Stimulated activated naive CD8-positive, alpha-beta T cell treated with anti-CD3 and anti-CD28 coated beads, Interleukin-15, Interleukin-2, amounts not matched to agents 100 ng/mL and 50 ng/mL, for 24 hours (primary cell): ENCODE data around the gene UXS1.

ENCODE experiments used
- H3K27ac Mint-ChIP-seq: one replicate; pipeline ENCODE4 v1.8.0; 2021; ENCODE audit warnings: mild to moderate bottlenecking, mixed read lengths
- H3K27me3 Mint-ChIP-seq: one replicate; pipeline ENCODE4 v1.8.0; 2021; ENCODE audit warnings: mixed read lengths
- H3K36me3 Mint-ChIP-seq: one replicate; pipeline ENCODE4 v1.8.0; 2021; ENCODE audit warnings: low read depth, mixed read lengths
- H3K4me1 Mint-ChIP-seq: one replicate; pipeline ENCODE4 v1.8.0; 2021; ENCODE audit warnings: low read depth, mixed read lengths
- H3K4me3 Mint-ChIP-seq: one replicate; pipeline ENCODE4 v1.8.0; 2021; ENCODE audit warnings: mild to moderate bottlenecking, mixed read lengths
- H3K9me3 Mint-ChIP-seq: one replicate; pipeline ENCODE4 v1.8.0; 2021; ENCODE audit warnings: mixed read lengths

Gene UXS1

DNA sequence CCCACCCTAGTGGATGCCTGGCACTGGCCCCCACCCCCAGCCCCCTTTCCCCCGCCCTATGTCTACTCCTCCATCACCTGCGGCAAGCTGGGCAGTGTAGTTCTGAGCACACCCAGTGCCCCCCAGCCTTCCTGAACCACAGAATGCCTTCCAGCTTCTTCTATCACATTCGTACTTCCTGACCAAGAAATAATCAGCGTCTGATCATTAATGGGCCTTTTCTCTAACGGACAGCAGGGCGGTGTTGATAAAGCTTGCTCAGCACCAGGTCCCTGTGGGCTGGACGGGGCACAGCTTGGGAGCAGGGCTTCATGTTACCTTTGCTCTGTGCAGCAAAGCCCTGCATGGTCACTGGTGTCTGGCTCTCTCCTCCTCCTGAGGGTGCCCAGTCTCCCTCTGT lies 15.4 kb downstream of the UXS1 start:
- no peak overlapping the region for H3K27ac Mint-ChIP-seq
- no peaks in the 10 kb centered on the region for H3K9me3 Mint-ChIP-seq
- no peaks in the 10 kb centered on the region for H3K27me3 Mint-ChIP-seq
- no peak overlapping the region for H3K4me3 Mint-ChIP-seq
- H3K36me3 Mint-ChIP-seq, result peaks cover 24% of the 10 kb centered on the region
- peaks cover 69% of the 10 kb centered on the region for H3K4me1 Mint-ChIP-seq

DNA sequence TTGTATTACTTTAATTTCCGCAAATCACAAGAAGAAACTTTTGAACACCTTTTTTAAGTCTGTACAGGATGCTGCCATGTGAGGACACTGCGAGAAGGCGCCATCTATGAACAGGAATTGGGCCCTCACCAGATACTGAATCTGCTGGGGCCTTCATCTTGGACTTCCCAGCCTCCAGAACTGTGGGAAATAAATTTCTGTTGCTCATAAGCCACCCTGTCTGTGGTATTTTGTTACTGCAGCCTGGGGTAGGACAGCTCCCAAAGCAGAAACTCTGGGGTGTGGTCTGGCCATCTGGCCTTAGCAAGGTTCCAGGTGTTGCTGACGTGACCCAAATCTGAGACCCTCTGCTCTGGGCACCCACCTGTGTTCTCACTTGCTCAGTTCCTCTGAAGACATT lies 16.5 kb downstream of the UXS1 start:
- H3K4me3 Mint-ChIP-seq, result no peak overlapping the region
- H3K9me3 Mint-ChIP-seq, result no peaks in the 10 kb centered on the region
- no peak overlapping the region for H3K27ac Mint-ChIP-seq
- peaks cover 24% of the 10 kb centered on the region for H3K36me3 Mint-ChIP-seq
- peaks cover 62% of the 10 kb centered on the region for H3K4me1 Mint-ChIP-seq
- H3K27me3 Mint-ChIP-seq, result no peaks in the 10 kb centered on the region

DNA sequence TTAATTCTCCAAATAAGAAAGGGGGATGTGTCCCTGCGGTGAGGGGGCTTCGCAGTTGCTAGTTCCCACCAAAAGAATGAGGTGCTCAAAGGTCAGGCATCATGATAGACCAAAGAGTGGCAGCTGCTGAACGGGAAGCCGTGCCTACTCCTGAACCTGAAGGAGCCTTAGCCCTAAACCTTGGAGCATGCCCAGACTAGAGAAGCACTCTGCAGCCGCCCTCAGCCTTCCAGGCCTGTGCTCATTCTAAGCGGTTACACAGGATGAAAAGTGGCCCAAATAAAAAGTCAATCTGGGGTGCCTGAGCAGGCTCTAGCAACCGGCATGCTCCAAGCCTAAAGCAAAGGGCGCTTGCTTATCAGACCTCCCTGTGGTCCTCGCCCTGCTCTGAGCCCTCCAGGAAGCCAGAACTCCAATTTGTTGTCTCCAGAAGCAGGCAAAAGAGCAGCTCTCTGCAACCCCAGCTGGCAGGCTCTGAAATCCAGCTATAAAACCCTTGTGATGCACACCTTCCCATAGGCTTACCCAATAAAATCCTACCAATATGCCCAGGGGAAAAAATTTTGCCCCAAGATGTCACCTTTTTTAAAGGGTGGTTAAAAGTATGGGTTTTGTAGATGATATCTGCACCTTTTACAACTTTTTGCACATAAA lies 17.5 kb downstream of the UXS1 start:
- Mint-ChIP-seq H3K9me3 (no peaks in the 10 kb centered on the region), H3K27me3 (no peaks in the 10 kb centered on the region), H3K36me3 (peaks cover 19% of the 10 kb centered on the region), H3K4me3 (no peak overlapping the region), H3K4me1 (peaks cover 58% of the 10 kb centered on the region), H3K27ac (no peak overlapping the region)

DNA sequence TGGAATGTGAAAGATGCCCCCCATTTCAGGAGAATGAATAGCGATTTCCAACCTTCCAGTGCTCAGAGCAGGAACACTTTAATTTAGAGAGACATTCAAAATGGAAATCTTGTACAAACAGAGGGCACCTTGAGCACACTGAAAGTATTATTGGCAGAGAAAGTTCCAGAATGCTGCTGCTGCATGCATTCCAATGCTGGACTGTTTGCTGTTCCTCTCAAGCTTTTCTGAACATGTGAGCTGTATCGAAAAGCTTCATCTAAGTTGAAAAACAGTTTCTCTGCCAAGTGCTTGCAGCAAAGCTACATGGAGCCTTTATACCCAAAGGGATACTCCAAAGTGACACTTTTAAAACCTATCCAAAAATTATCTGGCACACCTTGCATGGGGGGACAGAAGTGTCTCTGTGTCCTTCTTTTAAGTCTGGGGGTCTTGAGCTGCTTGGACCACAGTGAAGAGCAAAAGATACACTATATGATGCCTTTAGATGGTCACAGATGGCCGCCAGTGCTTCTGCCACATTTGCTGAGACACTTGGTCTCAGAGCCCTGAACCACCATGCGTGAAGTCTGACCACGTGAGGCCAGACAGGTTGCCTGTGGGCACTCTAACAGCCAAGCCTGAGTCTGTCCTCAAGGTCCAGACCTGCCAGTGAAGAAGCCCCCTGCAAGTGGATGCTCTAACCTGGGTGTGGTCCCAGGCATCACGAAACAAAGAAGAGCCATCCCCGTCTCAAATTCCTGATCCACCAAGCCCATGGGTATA lies 18.8 kb downstream of the UXS1 start:
- Mint-ChIP-seq H3K4me1 (peaks cover 56% of the 10 kb centered on the region), H3K27me3 (no peaks in the 10 kb centered on the region), H3K36me3 (peaks cover 18% of the 10 kb centered on the region), H3K27ac (no peak overlapping the region), H3K9me3 (no peaks in the 10 kb centered on the region), H3K4me3 (no peak overlapping the region)

DNA sequence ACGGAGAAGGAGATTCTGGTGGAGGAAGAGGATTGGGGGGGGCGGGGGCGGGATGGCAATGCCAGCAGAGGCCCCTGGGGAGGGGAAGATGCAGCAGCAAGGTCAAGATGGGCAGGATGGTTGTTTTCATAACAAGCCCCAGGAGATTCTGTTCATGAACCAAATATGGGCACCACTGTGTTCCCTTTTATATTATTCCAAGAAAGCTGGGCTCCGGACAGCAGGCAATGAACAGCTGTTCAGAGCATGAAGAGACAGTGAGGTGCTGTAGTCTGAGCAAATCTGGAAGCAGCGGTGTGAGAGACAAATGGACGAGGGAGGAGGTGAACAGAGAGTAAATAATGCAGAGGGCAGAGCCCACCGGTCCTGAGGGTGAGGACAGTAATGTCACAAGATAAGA lies 20.0 kb downstream of the UXS1 start:
- H3K27me3 Mint-ChIP-seq, result no peaks in the 10 kb centered on the region
- H3K27ac Mint-ChIP-seq, result no peak overlapping the region
- peaks cover 58% of the 10 kb centered on the region for H3K4me1 Mint-ChIP-seq
- peaks cover 14% of the 10 kb centered on the region for H3K36me3 Mint-ChIP-seq
- H3K4me3 Mint-ChIP-seq, result no peak overlapping the region
- no peaks in the 10 kb centered on the region for H3K9me3 Mint-ChIP-seq

DNA sequence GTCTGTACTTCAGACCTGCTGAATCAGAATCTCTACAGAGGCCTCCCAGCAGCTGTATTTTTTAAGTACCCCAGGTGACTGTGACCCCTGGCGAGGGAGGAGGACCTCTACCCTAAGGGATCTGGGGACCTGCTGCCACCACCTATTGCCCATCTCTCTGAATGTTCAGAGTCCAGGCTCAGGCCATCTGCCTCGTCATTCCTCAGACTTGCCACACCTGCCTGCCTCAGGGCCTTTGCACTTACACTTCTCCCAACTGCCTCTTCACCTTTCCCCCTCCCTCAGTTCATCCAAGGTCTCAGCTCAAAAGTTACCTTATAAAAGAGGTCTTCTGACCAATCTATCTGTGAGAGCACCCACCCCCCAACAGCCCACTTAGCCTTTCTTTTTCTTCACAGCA lies 21.5 kb downstream of the UXS1 start:
- no peak overlapping the region for H3K4me3 Mint-ChIP-seq
- H3K27ac Mint-ChIP-seq, result no peak overlapping the region
- H3K36me3 Mint-ChIP-seq, result peaks cover 10% of the 10 kb centered on the region
- no peaks in the 10 kb centered on the region for H3K27me3 Mint-ChIP-seq
- H3K9me3 Mint-ChIP-seq, result no peaks in the 10 kb centered on the region
- H3K4me1 Mint-ChIP-seq, result peaks cover 64% of the 10 kb centered on the region

DNA sequence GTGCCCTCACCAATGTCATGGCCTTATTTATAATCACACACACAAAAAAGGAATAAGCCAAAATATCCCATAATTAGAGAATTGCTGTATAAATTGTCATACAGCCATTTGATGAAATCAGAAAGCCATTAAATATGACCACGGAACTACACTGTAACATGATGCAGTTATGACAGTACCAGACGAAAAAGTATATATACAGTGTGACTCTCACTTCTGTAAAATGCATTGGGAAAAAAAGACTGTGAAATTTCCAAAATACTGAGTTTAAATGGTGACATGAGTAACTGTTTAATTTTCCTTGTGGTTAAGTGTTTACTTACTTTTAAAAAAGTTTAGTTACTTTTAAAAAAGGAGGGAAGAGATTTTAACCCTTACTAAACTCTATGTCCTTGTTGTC lies 25.4 kb downstream of the UXS1 start:
- Mint-ChIP-seq H3K27ac (peak overlapping the region; percentile 11), H3K4me3 (no peak overlapping the region), H3K4me1 (peaks cover 72% of the 10 kb centered on the region), H3K27me3 (no peaks in the 10 kb centered on the region), H3K36me3 (peaks cover 19% of the 10 kb centered on the region), H3K9me3 (no peaks in the 10 kb centered on the region)

DNA sequence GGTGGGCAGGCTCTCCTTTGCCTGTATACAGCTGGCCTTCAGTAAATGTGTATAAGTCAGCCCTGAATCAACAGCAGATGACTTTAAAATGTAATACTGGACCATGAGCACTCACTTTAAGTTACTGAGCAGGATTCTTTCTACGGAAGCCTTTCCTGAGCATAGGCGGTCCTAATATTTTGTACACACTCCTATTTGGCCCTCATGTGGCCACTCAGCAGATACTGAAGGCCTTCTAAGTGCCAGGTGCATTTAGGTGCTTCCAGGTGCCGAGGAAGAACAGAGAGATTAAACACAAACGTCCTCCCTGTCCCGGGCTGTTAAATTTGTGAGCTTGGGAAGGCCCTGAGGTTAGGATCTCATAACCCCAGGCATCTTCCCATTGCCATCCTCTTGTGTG lies 27.0 kb downstream of the UXS1 start:
- H3K4me3 Mint-ChIP-seq, result no peak overlapping the region
- H3K9me3 Mint-ChIP-seq, result no peaks in the 10 kb centered on the region
- no peak overlapping the region for H3K27ac Mint-ChIP-seq
- peaks cover 79% of the 10 kb centered on the region for H3K4me1 Mint-ChIP-seq
- H3K27me3 Mint-ChIP-seq, result no peaks in the 10 kb centered on the region
- H3K36me3 Mint-ChIP-seq, result peaks cover 27% of the 10 kb centered on the region

DNA sequence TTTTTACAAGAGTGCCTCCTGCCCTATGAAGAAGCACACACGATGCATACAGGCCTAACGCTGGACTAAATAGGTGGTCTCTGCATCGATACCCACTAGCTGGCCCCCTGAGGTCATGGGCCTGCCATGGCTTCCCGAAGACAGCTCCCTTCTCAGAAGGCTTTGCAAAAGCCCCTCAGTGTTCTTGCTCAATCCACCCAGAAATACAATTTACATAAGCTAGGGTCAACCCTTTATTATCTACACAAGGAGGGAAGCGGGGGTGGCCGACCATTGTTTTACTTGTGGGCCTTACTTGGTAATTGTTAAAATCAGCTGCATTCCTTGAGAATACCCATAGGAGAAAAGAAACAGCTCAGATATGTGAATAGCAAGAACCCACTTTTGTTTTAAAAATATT lies 28.5 kb downstream of the UXS1 start:
- no peaks in the 10 kb centered on the region for H3K27me3 Mint-ChIP-seq
- peaks cover 93% of the 10 kb centered on the region for H3K4me1 Mint-ChIP-seq
- H3K9me3 Mint-ChIP-seq, result no peaks in the 10 kb centered on the region
- H3K4me3 Mint-ChIP-seq, result no peak overlapping the region
- peaks cover 35% of the 10 kb centered on the region for H3K36me3 Mint-ChIP-seq
- H3K27ac Mint-ChIP-seq, result no peak overlapping the region

DNA sequence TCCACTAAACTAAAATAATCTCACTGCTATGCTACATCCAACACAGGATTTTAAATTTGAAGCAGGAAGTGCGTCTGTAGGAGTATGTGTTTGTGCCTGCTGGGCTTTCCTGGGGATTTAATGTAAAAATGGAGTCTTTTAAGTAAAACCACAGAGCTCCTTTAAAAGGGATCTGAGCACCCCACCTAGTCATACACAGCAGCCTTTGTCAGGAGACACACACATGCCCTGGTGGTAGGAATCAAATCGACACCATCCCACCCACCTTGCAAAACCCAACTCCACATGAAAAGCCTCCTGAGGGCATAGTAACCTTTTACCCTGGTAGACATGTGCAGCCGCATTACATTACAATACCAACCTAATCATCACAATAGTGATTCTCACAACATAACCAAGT lies 29.1 kb downstream of the UXS1 start:
- no peaks in the 10 kb centered on the region for H3K9me3 Mint-ChIP-seq
- no peak overlapping the region for H3K4me3 Mint-ChIP-seq
- H3K27me3 Mint-ChIP-seq, result no peaks in the 10 kb centered on the region
- peaks cover 39% of the 10 kb centered on the region for H3K36me3 Mint-ChIP-seq
- H3K4me1 Mint-ChIP-seq, result peaks cover 93% of the 10 kb centered on the region
- H3K27ac Mint-ChIP-seq, result peak overlapping the region; percentile 16

DNA sequence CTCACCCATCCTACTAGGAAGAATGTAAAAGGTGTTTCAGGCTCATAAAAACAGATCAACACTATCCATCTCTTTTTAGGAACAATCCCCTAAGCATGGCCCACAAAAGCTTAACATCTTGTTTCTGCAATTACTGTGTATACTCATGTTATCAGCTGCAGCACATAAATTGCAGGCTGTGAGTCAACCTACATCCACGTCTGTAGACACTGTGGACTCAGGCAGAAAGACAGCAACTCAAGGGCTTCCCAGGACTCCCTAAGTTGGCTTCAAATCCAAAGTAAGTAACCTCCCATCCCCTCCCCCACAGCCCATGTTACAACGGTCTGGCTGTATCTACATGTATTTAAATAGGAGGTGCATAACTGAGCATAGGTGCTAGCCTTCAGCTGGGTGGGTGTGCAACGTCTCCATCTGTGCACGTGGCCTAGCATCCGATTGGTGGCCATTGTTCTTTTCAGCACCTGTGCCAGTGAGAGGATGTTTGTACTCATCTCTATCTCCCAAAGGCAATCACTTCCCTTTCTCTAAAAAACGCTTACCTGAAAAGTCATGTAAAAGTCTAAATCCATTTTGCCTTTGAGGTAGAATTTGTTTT lies 30.1 kb downstream of the UXS1 start:
- H3K27me3 Mint-ChIP-seq, result no peaks in the 10 kb centered on the region
- peaks cover 94% of the 10 kb centered on the region for H3K4me1 Mint-ChIP-seq
- no peaks in the 10 kb centered on the region for H3K9me3 Mint-ChIP-seq
- H3K4me3 Mint-ChIP-seq, result no peak overlapping the region
- no peak overlapping the region for H3K27ac Mint-ChIP-seq
- H3K36me3 Mint-ChIP-seq, result peaks cover 48% of the 10 kb centered on the region

DNA sequence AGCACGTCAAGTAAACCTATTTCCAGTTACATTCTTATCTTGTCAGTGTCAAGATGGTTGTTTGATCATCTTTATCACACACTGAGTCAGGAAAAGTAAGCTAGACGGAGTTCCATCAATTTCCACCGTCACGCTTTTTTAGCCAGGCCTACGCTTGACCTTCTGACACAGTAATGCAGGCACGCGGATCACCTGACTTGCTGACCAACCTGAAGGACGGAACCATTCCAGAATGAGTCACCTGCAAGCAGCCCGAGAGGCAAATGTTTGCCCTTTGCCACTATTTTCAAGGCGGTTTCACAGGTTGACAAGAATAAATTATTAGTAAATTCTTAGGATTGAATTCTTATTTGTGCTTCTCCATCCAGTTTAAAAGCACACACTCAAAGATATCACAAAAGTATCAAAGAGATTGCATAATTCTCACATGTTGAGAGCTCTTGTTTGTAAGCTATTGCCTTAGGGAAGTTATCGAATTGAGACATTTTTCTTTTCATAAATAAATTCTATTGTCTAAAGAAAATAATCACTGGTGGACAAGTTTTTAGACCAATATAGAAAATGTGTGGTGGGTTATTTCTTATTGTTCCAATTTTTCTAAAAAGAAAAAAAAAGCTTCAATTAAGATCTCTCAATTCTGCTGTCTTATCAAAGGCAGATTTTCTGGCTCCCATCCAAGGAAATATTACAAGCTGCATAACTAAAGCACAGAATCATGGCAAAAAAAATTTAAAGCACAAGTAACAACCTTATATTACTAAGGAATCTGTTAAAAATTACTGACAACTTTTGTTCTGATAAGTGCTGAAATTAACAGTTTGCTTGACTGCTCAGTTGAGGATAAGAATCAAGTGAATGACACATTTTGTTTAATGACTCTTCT lies 31.9 kb downstream of the UXS1 start:
- peaks cover 64% of the 10 kb centered on the region for H3K36me3 Mint-ChIP-seq
- no peak overlapping the region for H3K4me3 Mint-ChIP-seq
- peak overlapping the region; percentile 68 for H3K27ac Mint-ChIP-seq
- peaks cover 96% of the 10 kb centered on the region for H3K4me1 Mint-ChIP-seq
- H3K27me3 Mint-ChIP-seq, result no peaks in the 10 kb centered on the region
- H3K9me3 Mint-ChIP-seq, result no peaks in the 10 kb centered on the region

DNA sequence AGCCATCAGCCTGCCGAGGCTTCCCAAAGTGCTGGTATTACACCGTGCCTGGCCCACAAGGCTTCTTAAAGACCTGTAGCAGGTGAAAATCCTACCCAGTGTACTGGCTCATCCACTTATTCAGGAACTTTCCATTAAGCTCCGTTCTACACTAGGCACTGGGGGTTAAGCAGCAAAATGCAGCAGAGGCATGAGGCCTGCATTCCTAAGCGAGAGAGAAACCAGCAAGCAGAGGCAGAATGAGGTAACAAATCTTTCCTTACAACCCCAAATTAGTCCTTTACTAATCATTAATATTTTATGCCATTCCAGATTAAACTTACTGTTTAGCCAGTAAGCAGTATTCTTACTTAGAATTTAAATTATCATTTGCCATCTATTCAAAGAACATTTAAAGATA lies 32.8 kb downstream of the UXS1 start:
- H3K4me1 Mint-ChIP-seq, result peaks cover 96% of the 10 kb centered on the region
- peak overlapping the region; percentile 88 for H3K4me3 Mint-ChIP-seq

DNA sequence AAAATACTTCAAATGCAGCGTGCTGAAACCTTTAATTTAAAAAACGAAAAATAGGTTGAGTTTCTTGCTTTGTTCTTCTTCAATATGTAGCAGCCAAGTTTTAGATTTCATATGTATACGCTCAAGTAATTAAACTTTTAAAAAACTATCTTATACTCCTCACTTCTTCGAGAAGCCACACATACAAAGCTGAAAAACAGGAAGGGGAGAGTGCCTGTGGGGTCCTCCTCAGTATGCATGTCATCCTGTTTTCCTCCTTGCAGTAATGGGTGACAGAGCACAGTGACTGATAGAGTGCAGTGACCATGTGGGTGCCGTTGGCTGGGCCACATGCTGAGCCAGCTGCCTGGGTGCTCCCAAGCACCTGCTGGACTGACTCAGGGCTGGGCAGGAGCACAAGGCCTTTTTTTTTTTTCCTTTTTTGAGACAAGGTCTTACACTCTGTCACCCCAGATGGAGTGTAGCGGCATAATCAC lies 33.3 kb downstream of the UXS1 start:
- Mint-ChIP-seq H3K27me3 (no peaks in the 10 kb centered on the region), H3K27ac (peak overlapping the region; percentile 95), H3K36me3 (peaks cover 72% of the 10 kb centered on the region), H3K4me1 (peaks cover 96% of the 10 kb centered on the region), H3K4me3 (peak overlapping the region; percentile 88), H3K9me3 (peaks cover 4% of the 10 kb centered on the region)

More for the DNA sequence above, 32.8 kb downstream of the UXS1 start:
- Mint-ChIP-seq H3K36me3 (peaks cover 67% of the 10 kb centered on the region), H3K27ac (peak overlapping the region; percentile 95), H3K9me3 (no peaks in the 10 kb centered on the region), H3K27me3 (no peaks in the 10 kb centered on the region)
